ENCODE measurements around the gene EPHB1. TPM values are rescaled to one million over a fixed set of nuclear protein-coding genes. Genes with fewer than 3 reads are reported as not detected.

The EPHB1 gene
- total RNA-seq, 1 experiment from 2014 or later, result 7.0 TPM

DNA sequence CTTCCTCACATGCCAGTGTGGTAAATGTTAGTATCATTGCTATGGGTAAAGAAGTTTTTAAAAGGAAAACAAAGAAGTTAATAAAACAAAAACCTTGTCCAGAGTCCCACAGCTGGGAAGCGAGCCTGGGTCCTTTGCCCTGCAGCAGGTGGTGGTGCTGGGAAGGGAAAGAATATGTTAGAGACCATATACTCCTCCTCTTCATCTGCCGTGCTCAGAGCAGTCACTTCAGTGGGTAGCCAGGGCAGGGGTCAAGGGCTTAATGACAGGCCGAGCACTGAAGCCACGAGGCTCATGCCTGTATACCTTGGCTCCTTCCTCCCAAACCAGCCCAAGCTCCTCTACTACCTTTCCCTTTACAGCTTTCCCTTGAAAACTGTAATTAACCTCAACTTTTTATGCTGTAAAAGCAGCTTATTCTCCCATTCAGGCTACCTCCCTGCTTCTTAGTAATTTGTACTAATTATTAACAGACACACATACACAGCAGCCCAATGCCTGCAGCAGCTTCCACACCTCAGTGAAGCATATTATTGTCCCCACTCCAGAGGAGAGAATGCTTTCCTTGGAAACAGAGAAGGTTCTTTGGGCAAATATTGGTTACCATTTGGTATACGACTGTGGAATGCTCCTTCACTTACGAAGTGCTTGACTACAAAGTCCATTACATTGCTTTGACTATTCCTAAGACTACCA is 362.1 kb downstream of the EPHB1 start (continued):
- TF ChIP-seq, protein P1, sequence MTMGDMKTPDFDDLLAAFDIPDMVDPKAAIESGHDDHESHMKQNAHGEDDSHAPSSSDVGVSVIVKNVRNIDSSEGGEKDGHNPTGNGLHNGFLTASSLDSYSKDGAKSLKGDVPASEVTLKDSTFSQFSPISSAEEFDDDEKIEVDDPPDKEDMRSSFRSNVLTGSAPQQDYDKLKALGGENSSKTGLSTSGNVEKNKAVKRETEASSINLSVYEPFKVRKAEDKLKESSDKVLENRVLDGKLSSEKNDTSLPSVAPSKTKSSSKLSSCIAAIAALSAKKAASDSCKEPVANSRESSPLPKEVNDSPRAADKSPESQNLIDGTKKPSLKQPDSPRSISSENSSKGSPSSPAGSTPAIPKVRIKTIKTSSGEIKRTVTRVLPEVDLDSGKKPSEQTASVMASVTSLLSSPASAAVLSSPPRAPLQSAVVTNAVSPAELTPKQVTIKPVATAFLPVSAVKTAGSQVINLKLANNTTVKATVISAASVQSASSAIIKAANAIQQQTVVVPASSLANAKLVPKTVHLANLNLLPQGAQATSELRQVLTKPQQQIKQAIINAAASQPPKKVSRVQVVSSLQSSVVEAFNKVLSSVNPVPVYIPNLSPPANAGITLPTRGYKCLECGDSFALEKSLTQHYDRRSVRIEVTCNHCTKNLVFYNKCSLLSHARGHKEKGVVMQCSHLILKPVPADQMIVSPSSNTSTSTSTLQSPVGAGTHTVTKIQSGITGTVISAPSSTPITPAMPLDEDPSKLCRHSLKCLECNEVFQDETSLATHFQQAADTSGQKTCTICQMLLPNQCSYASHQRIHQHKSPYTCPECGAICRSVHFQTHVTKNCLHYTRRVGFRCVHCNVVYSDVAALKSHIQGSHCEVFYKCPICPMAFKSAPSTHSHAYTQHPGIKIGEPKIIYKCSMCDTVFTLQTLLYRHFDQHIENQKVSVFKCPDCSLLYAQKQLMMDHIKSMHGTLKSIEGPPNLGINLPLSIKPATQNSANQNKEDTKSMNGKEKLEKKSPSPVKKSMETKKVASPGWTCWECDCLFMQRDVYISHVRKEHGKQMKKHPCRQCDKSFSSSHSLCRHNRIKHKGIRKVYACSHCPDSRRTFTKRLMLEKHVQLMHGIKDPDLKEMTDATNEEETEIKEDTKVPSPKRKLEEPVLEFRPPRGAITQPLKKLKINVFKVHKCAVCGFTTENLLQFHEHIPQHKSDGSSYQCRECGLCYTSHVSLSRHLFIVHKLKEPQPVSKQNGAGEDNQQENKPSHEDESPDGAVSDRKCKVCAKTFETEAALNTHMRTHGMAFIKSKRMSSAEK (CRISPR knock-in tag; IDR thresholded peaks at IDR 0.05; ENCODE audit: borderline replicate concordance), result no peak
- TF ChIP-seq NFATC4 (CRISPR knock-in tag; IDR thresholded peaks at IDR 0.05) (no peak), FOXP1 (CRISPR knock-in tag; IDR thresholded peaks at IDR 0.05; ENCODE audit: borderline replicate concordance) (no peak), IRF2 (CRISPR knock-in tag; IDR thresholded peaks at IDR 0.05; ENCODE audit: borderline replicate concordance, low read depth) (no peak), ZNF396 (CRISPR knock-in tag; IDR thresholded peaks at IDR 0.05; ENCODE audit: borderline replicate concordance) (no peak)

DNA sequence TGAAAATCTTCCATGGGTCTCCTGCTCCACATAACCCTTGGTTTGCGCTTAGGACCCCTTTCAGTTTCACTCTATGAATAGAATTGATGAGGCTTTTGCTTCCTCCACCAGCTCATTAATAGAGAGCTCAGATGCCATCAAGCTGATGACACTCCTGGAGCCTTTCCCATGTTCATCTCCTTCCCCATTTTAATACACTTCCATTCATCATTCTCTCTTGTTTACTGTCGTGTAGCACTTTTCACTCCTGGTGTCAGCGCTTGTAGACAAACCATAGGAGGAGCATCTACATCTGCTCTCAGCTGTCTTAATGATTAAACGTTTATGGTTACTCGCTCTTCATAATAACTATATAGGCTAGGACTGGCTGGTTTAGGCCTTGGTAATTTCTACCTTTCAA is 363.5 kb downstream of the EPHB1 start:
- H3K4me3 Mint-ChIP-seq, result no peak overlapping the region
- POLR2A ChIA-PET, result no interaction called here
- no peak overlapping the region for H3K27ac Mint-ChIP-seq
- ATAC-seq, result no peak
- no peak for TF ChIP-seq NR1H2 (CRISPR knock-in tag; IDR thresholded peaks at IDR 0.05)
- TF ChIP-seq, protein P2, sequence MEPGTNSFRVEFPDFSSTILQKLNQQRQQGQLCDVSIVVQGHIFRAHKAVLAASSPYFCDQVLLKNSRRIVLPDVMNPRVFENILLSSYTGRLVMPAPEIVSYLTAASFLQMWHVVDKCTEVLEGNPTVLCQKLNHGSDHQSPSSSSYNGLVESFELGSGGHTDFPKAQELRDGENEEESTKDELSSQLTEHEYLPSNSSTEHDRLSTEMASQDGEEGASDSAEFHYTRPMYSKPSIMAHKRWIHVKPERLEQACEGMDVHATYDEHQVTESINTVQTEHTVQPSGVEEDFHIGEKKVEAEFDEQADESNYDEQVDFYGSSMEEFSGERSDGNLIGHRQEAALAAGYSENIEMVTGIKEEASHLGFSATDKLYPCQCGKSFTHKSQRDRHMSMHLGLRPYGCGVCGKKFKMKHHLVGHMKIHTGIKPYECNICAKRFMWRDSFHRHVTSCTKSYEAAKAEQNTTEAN (CRISPR knock-in tag; IDR thresholded peaks at IDR 0.05), result no peak
- no peak for TF ChIP-seq NFATC4 (CRISPR knock-in tag; IDR thresholded peaks at IDR 0.05)
- TF ChIP-seq, protein P3, sequence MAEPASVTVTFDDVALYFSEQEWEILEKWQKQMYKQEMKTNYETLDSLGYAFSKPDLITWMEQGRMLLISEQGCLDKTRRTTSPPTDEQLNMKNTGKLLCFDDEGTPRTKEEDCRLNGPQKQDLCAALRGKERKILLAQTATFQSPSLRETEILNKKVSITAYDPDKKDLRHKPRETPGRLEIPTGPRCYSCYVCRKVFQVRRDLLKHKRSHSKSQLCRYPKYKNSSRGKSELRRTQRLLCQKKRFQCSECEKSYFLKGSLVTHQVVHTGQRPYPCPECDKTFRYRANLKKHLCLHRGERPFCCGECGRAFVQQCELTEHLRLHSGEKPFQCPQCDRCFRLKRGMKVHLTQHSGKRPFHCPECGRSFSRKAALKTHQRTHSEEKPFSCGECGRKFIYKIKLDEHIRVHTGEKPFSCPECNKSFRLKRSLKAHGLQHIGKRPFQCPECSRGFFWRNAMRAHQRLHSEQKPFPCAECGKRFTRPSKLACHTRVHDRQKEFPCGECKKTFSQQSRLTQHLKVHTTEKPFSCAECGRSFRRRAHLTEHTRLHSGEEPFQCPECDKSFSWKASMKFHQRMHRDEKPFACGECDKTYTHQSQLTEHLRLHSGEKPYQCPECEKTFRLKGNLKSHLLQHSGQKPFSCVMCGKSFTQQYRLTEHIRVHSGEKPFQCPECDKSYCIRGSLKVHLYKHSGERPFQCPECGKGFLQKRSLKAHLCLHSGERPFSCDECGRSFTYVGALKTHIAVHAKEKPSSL (CRISPR knock-in tag; conservative IDR thresholded peaks at IDR 0.05), result no peak
- TF ChIP-seq GRHL2 (CRISPR knock-in tag; IDR thresholded peaks at IDR 0.05; ENCODE audit: insufficient replicate concordance, severe bottlenecking), result no peak
- TF ChIP-seq ZNF232 (CRISPR knock-in tag; IDR thresholded peaks at IDR 0.05), result no peak
- TF ChIP-seq FOXJ3 (CRISPR knock-in tag; IDR thresholded peaks at IDR 0.05; ENCODE audit: borderline replicate concordance), result no peak
- TF ChIP-seq MXD4 (CRISPR knock-in tag; IDR thresholded peaks at IDR 0.05; ENCODE audit: borderline replicate concordance), result no peak
- TF ChIP-seq ZNF423 (CRISPR knock-in tag; IDR thresholded peaks at IDR 0.05), result no peak
- TF ChIP-seq ZNF219 (CRISPR knock-in tag; IDR thresholded peaks at IDR 0.05; ENCODE audit: borderline replicate concordance), result no peak
- TF ChIP-seq ZNF416 (CRISPR knock-in tag; IDR thresholded peaks at IDR 0.05), result no peak
- TF ChIP-seq NR3C1 (CRISPR knock-in tag; conservative IDR thresholded peaks at IDR 0.05; ENCODE audit: low read depth), result no peak
- no peak for TF ChIP-seq ZNF512 (CRISPR knock-in tag; IDR thresholded peaks at IDR 0.05; ENCODE audit: borderline replicate concordance)
- no peak for TF ChIP-seq GABPB1 (CRISPR knock-in tag; IDR thresholded peaks at IDR 0.05)
- TF ChIP-seq CDX4 (CRISPR knock-in tag; IDR thresholded peaks at IDR 0.05; ENCODE audit: borderline replicate concordance), result no peak
- TF ChIP-seq, protein P4, sequence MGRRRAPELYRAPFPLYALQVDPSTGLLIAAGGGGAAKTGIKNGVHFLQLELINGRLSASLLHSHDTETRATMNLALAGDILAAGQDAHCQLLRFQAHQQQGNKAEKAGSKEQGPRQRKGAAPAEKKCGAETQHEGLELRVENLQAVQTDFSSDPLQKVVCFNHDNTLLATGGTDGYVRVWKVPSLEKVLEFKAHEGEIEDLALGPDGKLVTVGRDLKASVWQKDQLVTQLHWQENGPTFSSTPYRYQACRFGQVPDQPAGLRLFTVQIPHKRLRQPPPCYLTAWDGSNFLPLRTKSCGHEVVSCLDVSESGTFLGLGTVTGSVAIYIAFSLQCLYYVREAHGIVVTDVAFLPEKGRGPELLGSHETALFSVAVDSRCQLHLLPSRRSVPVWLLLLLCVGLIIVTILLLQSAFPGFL (CRISPR knock-in tag; IDR thresholded peaks at IDR 0.05; ENCODE audit: borderline replicate concordance), result no peak
- TF ChIP-seq EMX1 (CRISPR knock-in tag; IDR thresholded peaks at IDR 0.05), result no peak
- no peak for TF ChIP-seq ATF1 (CRISPR knock-in tag; IDR thresholded peaks at IDR 0.05)
- no peak for DNase-seq (ENCODE audit: low spot score)
- CTCF ChIA-PET, result interaction anchor here (1.1 kb wide), 1 partner anchor 82 kb away, joined by 4 read pairs; no protein-coding TSS in a partner anchor
- H3K36me3 Mint-ChIP-seq, result no peaks in the 10 kb centered on the region
- H3K4me1 Mint-ChIP-seq, result peaks cover 29% of the 10 kb centered on the region
- no peaks in the 10 kb centered on the region for H3K9me3 Mint-ChIP-seq
- H3K27me3 Mint-ChIP-seq (ENCODE audit: low read depth), result peaks cover 3% of the 10 kb centered on the region; the same call in 1 of the 2 replicates
